Activated CD4-positive, alpha-beta T cell treated with anti-CD3 and anti-CD28 coated beads, Interleukin-2, amount 50 U/mL, for 16 hours (primary cell): ENCODE data around the gene OGT.
A peak's percentile ranks its signal among the peaks of the same experiment; 100 is the strongest.
"Not testable (repeated sequence)": the region's sequence is repeated elsewhere in the genome, so short reads cannot be mapped to it uniquely, and the experiment has no call there.

ENCODE experiments used
- DNase-seq: peaks from one replicate; pipeline ENCODE4 v3.0.0-alpha.2; 2020

OGT gene

GRCh38 chrX:71541210-71542022, 8.5 kb downstream of the OGT start:
- peak; percentile 38 for DNase-seq

- no peak for DNase-seq
Measured at GRCh38 chrX:71542411-71542810, 9.5 kb downstream of the OGT start.

GRCh38 chrX:71542825-71543224, 9.9 kb downstream of the OGT start:
- DNase-seq, result no peak

DNA sequence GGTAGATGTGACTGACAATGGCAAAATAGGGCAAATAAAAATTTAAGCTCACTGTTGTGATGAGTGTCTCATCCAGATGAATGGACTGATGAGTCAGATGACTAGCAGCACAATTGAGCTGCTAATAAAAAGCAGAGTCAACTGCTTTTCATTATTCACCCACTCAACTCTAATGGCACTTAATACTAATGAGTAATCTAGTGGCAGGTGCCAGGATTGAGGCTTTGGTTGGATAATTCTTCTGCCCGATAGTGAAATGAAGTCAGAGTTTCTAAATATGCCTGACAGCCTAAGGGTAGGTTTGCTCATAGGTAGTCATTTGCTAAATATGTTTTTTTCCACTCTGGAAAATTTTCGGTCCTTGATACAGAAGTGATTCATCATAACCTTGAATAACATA, 10.4 kb downstream of the OGT start:
- no peak for DNase-seq

- no peak for DNase-seq
Measured at GRCh38 chrX:71545364-71545763, 12.5 kb downstream of the OGT start.

- DNase-seq, result no peak
Measured at GRCh38 chrX:71546879-71547278, 14.0 kb downstream of the OGT start.

GRCh38 chrX:71547339-71547738, 14.4 kb downstream of the OGT start:
- no peak for DNase-seq

DNA sequence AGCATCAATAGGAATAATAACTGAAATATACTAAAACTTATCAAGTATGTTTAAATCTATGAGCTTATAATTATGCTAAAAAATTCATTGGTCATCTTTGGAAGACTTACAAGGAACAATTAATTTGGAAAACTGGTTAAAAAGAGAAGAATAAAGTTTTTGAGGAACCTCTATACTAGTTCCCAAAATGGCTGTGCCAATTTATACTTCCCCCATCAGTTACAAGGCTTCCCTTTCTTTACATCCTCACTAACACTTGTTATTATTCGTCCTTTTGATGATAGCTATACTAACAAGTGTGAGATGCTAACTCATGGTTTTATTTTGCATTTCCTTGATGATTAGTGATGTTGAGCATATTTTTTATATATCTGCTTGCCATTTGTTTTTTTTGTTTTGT, 17.1 kb downstream of the OGT start:
- no peak for DNase-seq

- no peak for DNase-seq
Measured at GRCh38 chrX:71550578-71550977, 17.7 kb downstream of the OGT start.

- no peak for DNase-seq
Measured at GRCh38 chrX:71556036-71556435, 23.1 kb downstream of the OGT start.

DNA sequence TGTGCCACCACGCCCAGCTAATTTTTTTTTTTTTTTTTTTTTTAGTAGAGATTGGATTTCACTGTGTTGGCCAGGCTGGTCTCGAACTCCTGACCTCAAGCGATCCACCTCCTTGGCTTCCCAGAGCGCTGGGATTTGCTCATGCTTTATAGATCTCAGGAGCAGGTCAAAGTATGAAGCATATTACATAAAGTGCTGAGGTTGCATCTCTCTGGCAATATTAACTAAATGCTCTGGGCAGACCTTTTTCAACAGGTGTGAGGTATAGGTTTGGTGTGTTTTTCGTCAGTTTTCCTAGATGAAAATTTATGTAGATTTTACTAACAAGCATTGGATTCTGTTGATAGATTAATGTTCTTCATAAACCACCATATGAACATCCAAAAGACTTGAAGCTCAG, 26.0 kb downstream of the OGT start:
- no peak for DNase-seq

DNA sequence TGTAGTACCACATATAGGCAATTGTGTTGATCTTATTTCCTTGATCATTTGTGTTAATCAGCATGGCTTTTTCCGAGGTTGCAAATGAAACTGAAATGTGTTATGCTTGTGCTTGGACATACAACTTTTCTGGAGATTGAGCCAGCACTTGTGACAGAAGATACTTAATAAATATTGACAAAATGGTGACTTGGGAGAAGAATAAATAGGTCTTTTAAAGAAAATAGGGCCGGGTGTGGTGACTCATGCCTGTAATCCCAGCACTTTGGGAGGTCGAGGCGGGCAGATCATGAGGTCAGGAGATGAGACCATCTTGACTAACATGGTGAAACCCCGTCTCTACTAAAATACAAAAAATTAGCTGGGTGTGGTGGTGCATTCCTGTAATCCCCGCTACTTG, 26.9 kb downstream of the OGT start:
- DNase-seq, result not testable (repeated sequence)

- no peak for DNase-seq
Measured at GRCh38 chrX:71563921-71564320, 31.0 kb downstream of the OGT start.

DNA sequence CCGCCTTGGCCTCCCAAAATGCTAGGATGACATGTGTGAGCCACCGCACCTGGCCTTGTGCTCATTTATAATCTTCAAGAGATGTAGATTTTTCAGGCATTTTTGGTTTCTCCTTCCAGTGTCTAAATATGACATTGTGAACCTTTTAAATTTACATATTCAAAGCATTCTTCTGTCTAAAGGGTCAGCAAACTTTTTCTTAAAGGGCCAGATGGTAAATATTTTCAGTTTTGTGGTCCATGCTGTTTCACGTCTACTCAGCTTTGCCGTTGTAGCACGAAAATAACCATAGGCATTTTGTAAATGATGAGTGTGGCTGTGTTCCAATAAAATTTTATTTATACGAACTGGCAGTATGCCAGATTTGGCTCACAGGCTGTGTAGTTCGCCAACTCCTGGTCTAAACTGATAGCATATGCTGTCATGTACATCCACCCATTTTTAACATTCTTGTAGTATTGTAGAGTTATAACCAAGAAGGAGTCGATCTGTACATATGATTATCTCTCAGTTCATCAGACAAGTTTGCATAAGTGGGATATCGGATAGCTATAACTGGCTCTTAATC, 32.7 kb downstream of the OGT start:
- DNase-seq, result no peak

- not testable (repeated sequence) for DNase-seq
Measured at GRCh38 chrX:71571390-71571789, 38.5 kb downstream of the OGT start.

GRCh38 chrX:71573590-71573989, 40.7 kb downstream of the OGT start:
- no peak for DNase-seq

DNA sequence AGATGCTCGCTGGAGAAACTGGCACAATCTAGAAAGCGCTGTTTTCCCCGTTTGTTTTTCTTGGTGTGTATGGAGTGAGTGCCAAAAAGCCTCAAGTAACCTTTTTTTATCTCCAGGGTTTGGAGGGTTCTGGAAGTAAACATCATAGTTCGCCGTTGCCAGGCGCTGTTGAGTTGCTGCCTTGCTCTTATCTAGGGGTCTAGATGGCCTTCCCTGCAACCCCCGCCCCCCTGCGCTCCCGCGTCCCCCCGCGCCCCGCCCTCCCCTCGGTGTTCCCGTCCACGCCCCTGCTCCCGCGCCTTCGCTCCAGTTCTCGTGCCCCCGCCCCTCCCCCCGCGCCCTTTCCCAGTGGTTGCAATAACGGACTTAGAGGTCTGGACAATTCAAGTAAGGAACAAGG, 44.8 kb downstream of the OGT start:
- no peak for DNase-seq

- DNase-seq, result no peak
Measured at GRCh38 chrX:71578253-71579135, 45.6 kb downstream of the OGT start, which contains the start of gene GCNA. Gene GCNA, plus strand, starts transcription at chrX:71578437. Its CDS starts 2,385 bp downstream, at chrX:71580822.

- DNase-seq, result no peak
Measured at GRCh38 chrX:71579136-71579989, 46.5 kb downstream of the OGT start.

- no peak for DNase-seq
Measured at GRCh38 chrX:71579990-71580380, 47.1 kb downstream of the OGT start.

DNA sequence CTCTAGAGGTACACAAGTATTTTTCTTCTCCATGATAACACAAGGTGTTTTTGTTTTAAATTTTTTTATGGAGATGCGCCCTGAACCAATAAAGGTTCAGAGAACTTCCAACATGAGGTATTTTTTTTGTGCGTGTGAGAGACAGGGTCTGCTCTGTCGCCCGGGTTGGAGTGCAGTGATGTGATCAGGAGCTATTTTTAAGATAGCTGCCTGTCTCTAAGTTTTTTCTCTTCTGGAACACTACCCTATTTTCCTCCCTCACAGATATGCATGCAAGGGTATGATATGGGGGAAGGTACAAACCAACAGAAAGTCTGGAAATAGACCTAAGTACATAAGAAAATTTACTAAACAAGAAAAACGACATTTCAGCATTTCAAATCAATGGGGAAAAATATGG, 48.3 kb downstream of the OGT start:
- no peak for DNase-seq

- no peak for DNase-seq
Measured at GRCh38 chrX:71586929-71587328, 54.0 kb downstream of the OGT start.

GRCh38 chrX:71593210-71593609, 60.3 kb downstream of the OGT start:
- not testable (repeated sequence) for DNase-seq
